Erythroblast (primary cell): ENCODE data around the gene SLC23A2.
"Not testable (repeated sequence)": the region's sequence is repeated elsewhere in the genome, so short reads cannot be mapped to it uniquely, and the experiment has no call there.

Experiments
- DNase-seq, 2 experiments: peaks; one replicate each; lab custom pipeline; 2025; lab: John Stamatoyannopoulos, UW
- GATA1 ChIP-seq: IDR thresholded peaks from 2 replicates; pipeline ENCODE4 v1.6.1; 2011; ENCODE audit warnings: low read depth, mild to moderate bottlenecking, control low read depth, low read length, moderate library complexity
- POLR2A ChIP-seq: IDR thresholded peaks from 2 replicates; pipeline ENCODE4 v1.6.1; 2011; ENCODE audit warnings: mild to moderate bottlenecking, low read length

SLC23A2 gene

DNA sequence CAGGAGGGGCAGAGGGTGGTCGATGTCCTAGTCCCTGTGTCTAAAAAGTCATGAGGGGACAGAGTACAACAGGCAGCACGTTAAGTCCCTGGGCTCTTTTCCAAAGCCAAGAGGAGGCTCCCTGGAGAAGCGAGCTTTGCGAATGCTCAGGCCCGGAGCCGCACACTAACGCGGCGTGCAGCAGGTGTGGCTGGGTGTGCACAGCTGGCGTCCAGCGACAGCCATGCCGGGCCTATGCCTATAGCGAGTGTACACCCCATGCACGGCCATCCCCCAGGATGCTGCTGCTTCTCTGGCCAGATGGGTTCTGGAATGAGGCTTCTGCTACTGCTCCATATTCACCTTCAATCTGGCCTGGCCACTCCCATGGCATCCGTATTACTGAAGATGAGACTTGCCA, 148.3 kb downstream of the SLC23A2 start:
- no peak for TF ChIP-seq POLR2A
- TF ChIP-seq GATA1, result no peak

DNA sequence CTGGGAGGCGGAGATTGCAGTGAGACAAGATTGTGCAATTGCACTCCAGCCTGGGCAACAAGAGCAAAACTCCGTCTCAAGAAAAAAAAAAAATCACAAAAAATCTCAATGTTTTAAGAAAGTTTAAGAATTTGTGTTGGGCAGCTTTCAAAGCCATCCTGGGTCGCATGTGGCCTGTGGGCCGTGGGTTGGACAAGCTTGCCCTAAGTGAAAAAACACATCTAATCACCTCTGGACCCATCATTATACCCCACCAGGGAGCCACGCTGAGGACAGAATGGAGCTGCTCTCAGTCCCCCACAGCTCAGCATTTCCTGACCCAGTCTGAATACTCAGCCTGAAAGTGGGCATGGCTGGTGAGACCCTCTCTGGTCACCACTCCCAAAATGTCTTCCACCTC, 150.3 kb downstream of the SLC23A2 start:
- TF ChIP-seq GATA1 (no peak), POLR2A (no peak)
- no peak for DNase-seq

More for the DNA sequence above, 148.3 kb downstream of the SLC23A2 start:
- DNase-seq, result no peak

DNA sequence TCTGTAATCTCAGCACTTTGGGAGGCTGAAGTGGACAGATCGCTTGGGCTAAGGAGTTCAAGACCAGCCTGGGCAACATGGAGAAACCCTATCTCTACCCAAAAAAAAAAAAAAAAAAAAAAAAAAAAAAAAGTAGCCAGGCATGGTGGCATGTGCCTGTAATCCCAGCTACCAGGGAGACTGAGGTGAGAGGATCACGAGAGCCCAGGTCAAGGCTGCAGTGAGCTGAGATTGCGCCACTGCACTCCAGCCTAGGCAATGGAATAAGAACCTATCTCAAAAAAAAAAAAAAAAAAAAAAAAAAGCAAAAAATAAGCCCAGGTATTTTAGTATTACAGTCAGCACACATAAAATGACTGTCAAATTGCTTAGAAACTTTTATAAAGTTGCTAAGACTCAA, 152.5 kb downstream of the SLC23A2 start:
- DNase-seq, result not testable (repeated sequence)

DNA sequence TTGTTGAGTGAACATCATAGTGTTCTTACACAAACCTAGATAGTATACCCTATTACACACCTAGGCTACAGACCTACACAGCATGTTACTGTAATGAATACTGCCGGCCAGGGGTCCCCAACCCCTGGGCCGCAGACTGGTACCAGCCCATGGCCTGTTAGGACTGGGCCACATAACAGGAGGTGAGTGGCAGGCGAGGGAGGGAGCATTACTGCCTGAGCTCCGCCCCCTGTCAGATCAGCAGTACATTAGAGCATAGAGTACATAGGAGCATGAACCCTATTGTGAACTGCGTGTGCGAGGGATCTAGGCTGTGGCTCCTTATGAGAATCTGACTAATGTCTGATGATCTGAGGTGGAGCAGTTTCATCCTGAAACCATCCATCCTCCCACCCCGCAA, 153.3 kb downstream of the SLC23A2 start:
- no peak for DNase-seq
- TF ChIP-seq GATA1 (no peak), POLR2A (no peak)

DNA sequence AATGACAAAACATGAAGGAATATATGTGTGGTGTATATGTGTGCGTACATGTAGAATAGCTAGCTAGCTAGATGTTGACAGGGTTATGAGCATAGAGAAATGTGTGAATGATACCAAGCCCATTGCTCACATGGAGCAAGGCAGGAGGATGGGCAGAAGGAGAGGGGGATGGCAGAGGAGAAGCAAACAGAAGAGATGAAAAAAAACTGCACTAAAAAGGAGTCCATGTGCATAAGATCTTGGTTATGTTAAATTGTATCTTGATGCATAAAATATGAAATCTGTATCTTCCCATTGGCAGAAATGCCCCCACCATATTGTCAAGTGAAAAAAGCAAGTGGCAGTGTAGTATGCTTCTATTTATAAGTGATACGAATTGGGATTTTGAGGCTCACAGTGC, 154.5 kb downstream of the SLC23A2 start:
- DNase-seq, result no peak
- TF ChIP-seq GATA1 (no peak), POLR2A (no peak)

DNA sequence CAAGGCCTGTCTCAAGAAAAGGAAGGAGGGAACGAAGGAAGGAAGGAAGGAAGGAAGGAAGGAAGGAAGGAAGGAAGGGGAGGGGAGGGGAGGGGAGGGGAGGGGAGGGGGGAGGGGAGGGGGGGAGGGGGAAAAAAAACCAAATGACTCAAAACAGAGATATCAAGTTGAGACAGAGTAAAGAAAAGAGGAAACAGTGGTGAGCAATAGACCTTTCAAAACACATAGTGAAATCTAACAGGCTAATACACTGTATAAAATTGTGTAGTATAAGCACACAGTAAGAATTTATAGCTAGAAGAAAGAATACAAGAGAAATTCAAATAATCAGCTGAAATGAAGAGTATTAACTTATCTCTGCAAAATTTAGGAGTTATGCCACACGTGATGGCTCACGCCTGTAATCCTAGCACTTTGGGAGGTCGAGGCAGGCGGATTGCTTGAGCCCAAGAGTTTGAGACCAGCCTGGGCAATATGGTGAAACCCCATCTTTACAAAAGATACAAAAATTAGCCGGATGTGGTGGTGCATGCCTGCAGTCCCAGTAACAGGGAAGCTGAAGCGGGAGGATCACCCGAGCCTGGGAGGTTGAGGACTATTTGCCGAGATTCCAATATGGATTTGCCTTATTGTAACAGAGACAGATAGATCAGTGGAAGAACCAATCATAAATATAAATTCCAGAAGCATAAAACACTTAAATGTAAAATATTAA, 156.4 kb downstream of the SLC23A2 start:
- TF ChIP-seq GATA1 (no peak), POLR2A (no peak)
- DNase-seq, result no peak

DNA sequence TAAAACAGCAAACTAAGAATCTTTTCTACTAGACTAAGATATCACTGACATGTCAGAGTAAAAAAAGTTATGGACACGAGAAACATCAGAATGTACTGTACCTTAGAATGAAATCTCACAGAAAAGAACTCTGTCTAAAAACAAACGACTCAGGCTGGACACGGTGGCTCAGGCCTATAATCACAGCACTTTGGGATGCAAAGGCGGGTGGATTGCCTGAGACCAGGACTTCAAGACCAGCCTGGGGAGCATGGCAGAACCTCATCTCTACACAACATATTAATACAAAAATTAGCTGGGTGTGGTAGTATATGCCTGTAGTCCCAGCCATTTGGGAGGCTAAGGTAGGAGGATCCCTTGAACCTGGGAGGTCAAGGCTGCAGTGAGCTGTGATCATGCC, 157.0 kb downstream of the SLC23A2 start:
- DNase-seq, result no peak
- TF ChIP-seq POLR2A, result no peak
- TF ChIP-seq GATA1, result no peak

DNA sequence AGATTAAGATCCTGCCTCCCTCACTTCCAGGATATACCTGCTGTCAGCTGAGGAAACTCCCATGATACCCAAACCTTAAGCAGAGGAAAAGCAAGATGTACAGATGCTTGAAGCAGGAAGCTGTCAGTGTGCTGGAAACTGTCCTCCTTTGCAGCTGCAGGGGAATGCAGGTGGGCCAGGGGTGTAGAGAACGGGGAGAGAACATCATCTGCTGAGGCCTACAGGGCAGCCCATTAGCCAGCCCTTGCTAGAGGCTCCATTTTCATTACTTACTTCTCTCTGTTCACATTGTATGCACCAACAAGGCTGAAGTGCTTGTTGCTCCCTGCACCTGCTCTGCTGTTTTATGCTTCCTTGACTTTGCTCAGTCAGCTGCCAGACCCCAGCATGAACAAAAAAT, 160.5 kb downstream of the SLC23A2 start:
- TF ChIP-seq POLR2A (no peak), GATA1 (no peak)
- no peak for DNase-seq

DNA sequence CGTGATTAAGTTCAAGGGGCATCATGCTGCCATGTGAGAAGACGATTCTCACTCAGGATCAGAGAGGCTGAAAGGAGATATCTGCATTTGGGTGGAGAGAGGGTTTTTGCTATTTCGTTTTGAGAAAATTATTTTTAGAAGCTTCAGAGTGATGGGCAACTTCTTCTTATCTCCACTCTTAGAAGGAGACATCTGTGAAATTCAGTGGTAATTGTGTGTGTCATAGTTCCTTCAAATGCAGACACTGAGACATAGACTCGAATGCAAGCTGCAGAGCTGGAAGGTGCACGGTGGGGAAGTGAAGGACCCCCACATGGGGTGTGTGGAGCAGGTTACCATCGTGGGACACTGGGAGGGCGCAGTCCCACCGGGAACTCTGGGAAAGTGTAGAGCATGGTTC, 162.8 kb downstream of the SLC23A2 start:
- no peak for DNase-seq
- no peak for TF ChIP-seq GATA1
- TF ChIP-seq POLR2A, result no peak

DNA sequence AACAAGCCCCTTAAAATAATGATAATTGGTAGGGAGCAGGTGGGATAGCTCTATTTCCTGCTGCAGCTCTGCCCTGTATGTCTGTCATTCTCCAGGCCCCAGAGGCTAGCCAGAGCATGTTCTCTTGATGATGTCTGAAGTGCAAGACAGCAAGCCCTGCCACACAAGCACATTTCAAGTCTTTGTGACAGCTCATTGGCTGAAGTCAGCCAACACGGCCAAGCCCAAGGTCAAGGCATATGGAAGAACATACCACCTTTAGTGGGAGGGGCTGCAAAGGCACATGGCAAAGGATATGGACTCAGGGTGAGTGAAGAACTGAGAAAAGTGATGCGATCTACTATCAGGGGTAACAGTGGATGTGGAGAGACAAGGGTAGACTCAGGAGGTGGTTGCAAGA, 163.6 kb downstream of the SLC23A2 start:
- TF ChIP-seq GATA1, result no peak
- TF ChIP-seq POLR2A, result no peak
- DNase-seq, result no peak

DNA sequence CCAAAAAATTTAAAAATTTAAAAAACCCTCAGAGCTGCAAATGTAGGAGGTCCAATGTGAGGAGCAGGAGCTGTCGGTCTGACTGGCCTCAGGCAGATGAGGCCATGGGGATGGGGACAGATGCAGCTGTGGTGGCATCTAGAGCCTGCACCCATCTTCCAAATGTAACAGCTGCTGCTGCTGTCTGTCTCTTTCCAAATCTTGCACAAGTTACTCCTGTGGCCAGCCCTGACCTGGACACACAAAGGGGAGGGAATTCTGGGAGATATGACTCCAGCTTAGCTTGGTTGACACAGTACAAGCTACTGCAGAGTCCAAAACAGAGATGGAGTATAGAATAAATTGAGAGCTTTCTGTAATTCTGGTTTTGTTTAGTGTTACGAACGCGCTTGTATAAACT, 164.4 kb downstream of the SLC23A2 start:
- TF ChIP-seq POLR2A (no peak), GATA1 (no peak)
- no peak for DNase-seq

DNA sequence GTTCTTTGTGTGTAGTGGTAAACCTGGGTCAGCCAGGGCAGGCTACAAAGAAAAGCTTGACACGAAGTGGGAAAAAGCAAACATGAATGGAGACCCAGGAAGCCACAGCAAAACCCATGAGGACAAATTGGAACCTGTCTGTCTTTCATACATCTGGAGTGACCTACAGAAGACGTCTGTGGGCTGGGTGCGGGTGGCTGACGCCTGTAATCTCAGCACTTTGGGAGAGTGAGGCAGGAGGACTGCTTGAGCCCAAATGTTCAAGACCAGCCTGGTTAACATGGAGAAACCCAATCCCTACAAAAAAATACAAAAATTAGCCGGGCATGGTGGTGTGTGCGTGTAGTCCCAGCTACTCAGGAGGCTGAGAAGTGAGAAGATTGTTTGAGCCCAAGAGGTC, 164.8 kb downstream of the SLC23A2 start:
- DNase-seq, result no peak
- TF ChIP-seq POLR2A, result no peak
- no peak for TF ChIP-seq GATA1

DNA sequence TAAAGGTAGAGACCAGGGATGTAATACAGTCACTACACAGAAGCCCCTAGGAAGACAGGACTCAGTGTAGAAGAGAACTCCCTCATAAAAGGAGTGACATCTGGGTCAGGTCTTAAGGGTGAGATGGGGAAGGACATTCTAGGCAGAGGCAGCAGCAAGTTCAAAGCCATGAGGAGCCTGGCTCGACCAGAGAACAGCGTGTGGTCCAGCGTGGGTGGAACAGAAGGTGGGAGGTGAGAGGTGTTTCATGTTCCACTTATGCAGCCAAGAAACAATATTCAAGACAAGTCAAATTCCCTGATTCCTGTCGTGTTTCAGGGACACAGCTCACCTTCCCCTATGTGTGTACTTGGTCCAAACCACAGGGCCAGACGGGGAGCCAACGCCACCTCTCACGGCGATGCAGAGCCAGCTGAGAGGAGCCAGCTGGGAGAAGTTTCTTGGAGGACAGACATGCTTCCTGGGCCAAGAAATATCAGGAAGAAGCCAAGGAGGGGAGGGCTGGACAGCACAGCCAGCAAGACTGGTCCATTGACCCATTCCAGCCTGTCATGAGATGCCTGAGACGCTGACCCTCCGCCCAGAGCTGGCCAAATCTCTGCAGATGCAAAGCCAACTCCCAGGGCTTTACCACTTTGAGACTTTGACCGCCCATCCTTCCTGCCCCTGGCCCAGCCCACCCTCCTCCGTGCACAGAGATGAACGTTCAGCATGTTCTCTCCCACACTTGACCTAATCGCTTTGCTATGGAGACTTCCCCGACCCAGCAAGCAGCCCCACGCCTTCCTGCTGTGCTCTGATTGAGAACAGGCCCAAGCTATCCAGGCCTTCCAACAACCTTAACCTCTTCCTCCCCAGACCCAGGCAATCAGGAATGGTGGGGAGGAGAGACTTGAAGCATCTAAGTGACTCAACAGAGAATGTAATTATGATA, 165.8 kb downstream of the SLC23A2 start:
- no peak for TF ChIP-seq GATA1
- TF ChIP-seq POLR2A, result no peak

DNA sequence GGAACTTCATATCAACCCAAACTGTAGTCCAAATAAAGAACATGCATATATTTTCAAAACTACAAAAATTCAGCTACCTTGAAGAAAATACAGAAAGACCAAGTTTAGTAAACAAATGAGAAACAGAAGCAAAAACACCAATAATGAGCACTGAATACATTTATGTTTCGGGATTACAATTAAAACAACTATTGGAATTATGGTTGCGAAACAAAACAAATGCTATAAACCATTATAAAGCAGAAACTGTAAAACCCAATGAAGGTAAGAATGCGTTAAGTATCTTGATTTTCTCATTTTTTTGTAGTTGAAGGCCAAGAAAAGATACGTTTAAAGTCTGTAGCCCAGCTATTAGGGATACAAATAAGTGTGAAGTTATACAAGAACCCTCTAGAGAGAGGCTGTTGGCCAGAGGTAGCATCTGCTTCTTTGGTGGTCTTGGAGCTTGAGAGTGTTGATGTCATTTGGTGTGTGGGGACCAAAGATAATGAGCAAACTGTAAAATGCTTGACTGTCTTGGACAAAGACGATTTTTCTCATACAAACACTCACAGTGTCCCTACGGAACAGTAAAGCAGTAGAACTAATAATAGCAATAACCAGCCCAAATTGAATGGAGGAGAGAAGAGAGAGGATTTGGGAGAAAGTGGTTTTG, 168.1 kb downstream of the SLC23A2 start:
- DNase-seq, result no peak
- no peak for TF ChIP-seq GATA1
- no peak for TF ChIP-seq POLR2A

More for the DNA sequence above, 165.8 kb downstream of the SLC23A2 start:
- DNase-seq, result no peak

DNA sequence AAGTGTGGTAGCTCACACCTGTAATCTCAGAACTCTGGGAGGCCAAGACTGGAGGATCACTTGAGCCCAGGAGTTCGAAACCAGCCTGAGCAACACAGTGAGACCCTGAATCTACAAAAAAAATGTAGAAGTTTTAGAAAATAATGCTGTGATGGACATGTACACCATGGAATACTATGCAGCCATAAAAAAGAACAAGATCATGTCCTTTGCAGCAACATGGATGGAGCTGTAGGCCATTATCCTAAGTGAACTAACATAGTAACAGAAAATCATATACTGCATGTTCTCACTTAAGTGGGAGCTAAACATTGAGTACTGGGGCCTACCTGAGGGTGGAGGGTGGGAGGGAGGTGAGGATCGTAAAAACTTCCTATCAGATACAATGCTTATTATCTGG, 168.8 kb downstream of the SLC23A2 start:
- DNase-seq, result no peak

More for the DNA sequence above, 168.8 kb downstream of the SLC23A2 start:
- TF ChIP-seq POLR2A (no peak), GATA1 (no peak)
